GM19035 (cell line): Measurements from ENCODE around the gene S100A6.
"Not testable (repeated sequence)": the region's sequence is repeated elsewhere in the genome, so short reads cannot be mapped to it uniquely, and the experiment has no call there.

Experiments used
- ATAC-seq: cut with Tn5 transposase; IDR thresholded peaks from one replicate; pipeline ENCODE4 v1.9.1; 2021; ENCODE audit not compliant: unreplicated experiment

S100A6 gene

GRCh38 chr1:153563991-153564390 lies 28.2 kb upstream of the S100A6 start:
- ATAC-seq, result no peak

- ATAC-seq, result no peak
Measured at GRCh38 chr1:153563483-153563901, 27.7 kb upstream of the S100A6 start.

GRCh38 chr1:153562021-153562420 lies 26.2 kb upstream of the S100A6 start:
- not testable (repeated sequence) for ATAC-seq

- ATAC-seq, result no peak
Measured at GRCh38 chr1:153561466-153561985, 25.7 kb upstream of the S100A6 start.

GRCh38 chr1:153560771-153561465 lies 25.1 kb upstream of the S100A6 start:
- no peak for ATAC-seq

GRCh38 chr1:153560241-153560640 lies 24.4 kb upstream of the S100A6 start:
- ATAC-seq, result no peak

GRCh38 chr1:153557877-153558276 lies 22.1 kb upstream of the S100A6 start:
- no peak for ATAC-seq

GRCh38 chr1:153556348-153556747 lies 20.6 kb upstream of the S100A6 start:
- ATAC-seq, result no peak

GRCh38 chr1:153553830-153554541 lies 18.2 kb upstream of the S100A6 start:
- no peak for ATAC-seq

GRCh38 chr1:153553096-153553495 lies 17.3 kb upstream of the S100A6 start:
- no peak for ATAC-seq

GRCh38 chr1:153552335-153552734 lies 16.5 kb upstream of the S100A6 start:
- ATAC-seq, result no peak

GRCh38 chr1:153550827-153551500 lies 15.2 kb upstream of the S100A6 start:
- no peak for ATAC-seq

GRCh38 chr1:153550398-153550758 lies 14.6 kb upstream of the S100A6 start:
- ATAC-seq, result no peak

GRCh38 chr1:153549741-153550397 lies 14.1 kb upstream of the S100A6 start:
- no peak for ATAC-seq

- ATAC-seq, result no peak
Measured at GRCh38 chr1:153548722-153549688, 13.2 kb upstream of the S100A6 start, which contains the start of gene S100A3. S100A3 (minus strand) TSS chr1:153549258; CDS start chr1:153548485, 773 bp downstream.

GRCh38 chr1:153547560-153548551 lies 12.1 kb upstream of the S100A6 start:
- ATAC-seq, result no peak

GRCh38 chr1:153546796-153547559 lies 11.2 kb upstream of the S100A6 start:
- no peak for ATAC-seq

GRCh38 chr1:153546371-153546770 lies 10.6 kb upstream of the S100A6 start:
- ATAC-seq, result no peak
